OCI-LY7 (cell line): ENCODE data around the gene INHBB.

Experiments
- EZH2phosphoT487 ChIP-seq: fragments of 200-600 bp; sonication (generic); IDR thresholded peaks from 2 replicates; pipeline ENCODE4 v1.6.1; 2018; ENCODE audit warnings: low read depth, borderline replicate concordance, mild to moderate bottlenecking, mixed run types, antibody characterized with exemption, low read length, moderate library complexity, mixed read lengths
- TF ChIP-seq, protein P1 (sequence below): fragments of 200-600 bp; sonication (generic); conservative IDR thresholded peaks from 2 replicates; pipeline ENCODE4 v1.5.1; 2014; ENCODE audit warnings: mild to moderate bottlenecking, antibody characterized with exemption, low read length, moderate library complexity, mixed read lengths

DNA sequence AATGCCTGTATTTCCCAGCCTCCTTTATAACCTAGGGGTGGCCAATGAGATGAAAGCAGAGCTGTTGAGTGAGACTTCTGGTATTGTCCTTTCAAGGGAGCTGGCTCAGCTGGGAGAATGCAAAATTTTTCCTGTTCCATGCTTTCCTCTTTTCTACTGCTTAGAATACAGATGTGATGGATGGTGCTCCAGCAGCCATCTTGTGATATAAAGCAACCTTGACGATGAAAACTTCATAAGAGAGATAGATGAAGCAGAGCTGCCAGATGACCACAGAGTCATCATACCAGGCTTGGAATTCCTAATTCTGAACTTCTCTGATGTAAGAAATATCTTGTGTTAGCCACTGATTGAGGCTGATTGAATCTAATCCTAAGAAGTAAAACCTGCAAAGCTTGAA is 11.9 kb upstream of the INHBB start:
- no peak for TF ChIP-seq EZH2phosphoT487
- TF ChIP-seq, protein P1, sequence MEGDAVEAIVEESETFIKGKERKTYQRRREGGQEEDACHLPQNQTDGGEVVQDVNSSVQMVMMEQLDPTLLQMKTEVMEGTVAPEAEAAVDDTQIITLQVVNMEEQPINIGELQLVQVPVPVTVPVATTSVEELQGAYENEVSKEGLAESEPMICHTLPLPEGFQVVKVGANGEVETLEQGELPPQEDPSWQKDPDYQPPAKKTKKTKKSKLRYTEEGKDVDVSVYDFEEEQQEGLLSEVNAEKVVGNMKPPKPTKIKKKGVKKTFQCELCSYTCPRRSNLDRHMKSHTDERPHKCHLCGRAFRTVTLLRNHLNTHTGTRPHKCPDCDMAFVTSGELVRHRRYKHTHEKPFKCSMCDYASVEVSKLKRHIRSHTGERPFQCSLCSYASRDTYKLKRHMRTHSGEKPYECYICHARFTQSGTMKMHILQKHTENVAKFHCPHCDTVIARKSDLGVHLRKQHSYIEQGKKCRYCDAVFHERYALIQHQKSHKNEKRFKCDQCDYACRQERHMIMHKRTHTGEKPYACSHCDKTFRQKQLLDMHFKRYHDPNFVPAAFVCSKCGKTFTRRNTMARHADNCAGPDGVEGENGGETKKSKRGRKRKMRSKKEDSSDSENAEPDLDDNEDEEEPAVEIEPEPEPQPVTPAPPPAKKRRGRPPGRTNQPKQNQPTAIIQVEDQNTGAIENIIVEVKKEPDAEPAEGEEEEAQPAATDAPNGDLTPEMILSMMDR = no peak
